HFFc6 (cell line): ENCODE measurements around the gene TNFAIP8L1. TPM values are rescaled to one million over a fixed set of nuclear protein-coding genes. Genes with fewer than 3 reads are reported as not detected.
"Not testable (repeated sequence)": the region's sequence is repeated elsewhere in the genome, so short reads cannot be mapped to it uniquely, and the experiment has no call there.

Experiments used
- DNase-seq: peaks from one replicate; pipeline ENCODE4 v3.0.0-alpha.2; 2018
- H3K27ac Mint-ChIP-seq: 2 replicates; pipeline ENCODE4 v1.8.0; 2020; ENCODE audit warnings: mild to moderate bottlenecking, mixed read lengths
- H3K27me3 Mint-ChIP-seq: 2 replicates; pipeline ENCODE4 v1.8.0; 2021; ENCODE audit warnings: mild to moderate bottlenecking, moderate library complexity, mixed read lengths; ENCODE audit not compliant: insufficient read depth
- H3K36me3 Mint-ChIP-seq: 2 replicates; pipeline ENCODE4 v1.8.0; 2021; ENCODE audit warnings: low read depth, mixed read lengths
- H3K4me1 Mint-ChIP-seq: 2 replicates; pipeline ENCODE4 v1.8.0; 2020; ENCODE audit warnings: low read depth, mixed read lengths
- H3K4me3 Mint-ChIP-seq: 2 replicates; pipeline ENCODE4 v1.8.0; 2020; ENCODE audit warnings: mild to moderate bottlenecking, moderate library complexity, mixed read lengths
- H3K9me3 Mint-ChIP-seq: 2 replicates; pipeline ENCODE4 v1.8.0; 2020; ENCODE audit warnings: mild to moderate bottlenecking, mixed read lengths
- CTCF ChIP-seq: fragments of 200-600 bp; sonication (generic); IDR thresholded peaks from 2 replicates; pipeline ENCODE4 v1.5.0; 2021; ENCODE audit warnings: antibody characterized with exemption, mild to moderate bottlenecking
- total RNA-seq, 6 experiments: library from RNA; stranded (reverse); fragmentation: NEBNext Ultra II Directional; extraction: Animal tissue kit (Norgen Biotek cat#: 25700); gene quantifications; 2 replicates in 1 of 6; 3 replicates in 5 of 6; pipeline ENCODE4 v1.2.3, GENCODE V29; 2021

The TNFAIP8L1 gene
- total RNA-seq, 6 experiments from 2014 or later: 4.5 to 8.2 (median 6.7) TPM

DNA sequence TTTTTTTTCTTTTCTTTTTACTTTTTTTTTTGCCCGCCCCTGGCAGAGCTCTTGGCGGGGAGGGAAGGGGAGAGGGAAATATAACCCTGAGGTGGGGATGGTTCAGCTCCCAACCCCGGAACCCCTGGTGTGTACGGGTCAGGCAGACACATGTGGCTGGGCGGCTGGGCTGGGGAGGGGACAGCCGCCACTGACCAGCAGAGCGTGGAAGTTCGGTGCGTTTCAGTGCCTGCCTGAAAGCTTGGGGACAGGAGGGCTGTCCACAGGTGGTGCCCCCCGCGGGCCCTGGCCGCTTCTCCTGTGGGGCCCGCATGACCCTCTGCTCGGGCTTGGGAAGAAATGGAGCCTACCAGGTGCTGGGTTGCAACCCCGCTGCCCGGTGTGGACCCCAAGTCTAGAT, 36.0 kb downstream of the TNFAIP8L1 start:
- H3K27ac Mint-ChIP-seq: no peak overlapping the region
- peaks cover 3% of the 10 kb centered on the region for H3K27me3 Mint-ChIP-seq
- H3K36me3 Mint-ChIP-seq: peaks cover 18% of the 10 kb centered on the region
- TF ChIP-seq CTCF: no peak
- H3K4me3 Mint-ChIP-seq: no peak overlapping the region
- H3K4me1 Mint-ChIP-seq: peaks cover 8% of the 10 kb centered on the region
- no peak for DNase-seq
- H3K9me3 Mint-ChIP-seq: no peaks in the 10 kb centered on the region

- Mint-ChIP-seq H3K36me3 (peaks cover 22% of the 10 kb centered on the region), H3K4me1 (no peaks in the 10 kb centered on the region), H3K9me3 (no peaks in the 10 kb centered on the region), H3K4me3 (no peak overlapping the region), H3K27me3 (peaks cover 3% of the 10 kb centered on the region), H3K27ac (no peak overlapping the region)
- DNase-seq: no peak
- TF ChIP-seq CTCF: peak; percentile 75
Measured at GRCh38 chr19:4676955-4677731, 37.8 kb downstream of the TNFAIP8L1 start.

DNA sequence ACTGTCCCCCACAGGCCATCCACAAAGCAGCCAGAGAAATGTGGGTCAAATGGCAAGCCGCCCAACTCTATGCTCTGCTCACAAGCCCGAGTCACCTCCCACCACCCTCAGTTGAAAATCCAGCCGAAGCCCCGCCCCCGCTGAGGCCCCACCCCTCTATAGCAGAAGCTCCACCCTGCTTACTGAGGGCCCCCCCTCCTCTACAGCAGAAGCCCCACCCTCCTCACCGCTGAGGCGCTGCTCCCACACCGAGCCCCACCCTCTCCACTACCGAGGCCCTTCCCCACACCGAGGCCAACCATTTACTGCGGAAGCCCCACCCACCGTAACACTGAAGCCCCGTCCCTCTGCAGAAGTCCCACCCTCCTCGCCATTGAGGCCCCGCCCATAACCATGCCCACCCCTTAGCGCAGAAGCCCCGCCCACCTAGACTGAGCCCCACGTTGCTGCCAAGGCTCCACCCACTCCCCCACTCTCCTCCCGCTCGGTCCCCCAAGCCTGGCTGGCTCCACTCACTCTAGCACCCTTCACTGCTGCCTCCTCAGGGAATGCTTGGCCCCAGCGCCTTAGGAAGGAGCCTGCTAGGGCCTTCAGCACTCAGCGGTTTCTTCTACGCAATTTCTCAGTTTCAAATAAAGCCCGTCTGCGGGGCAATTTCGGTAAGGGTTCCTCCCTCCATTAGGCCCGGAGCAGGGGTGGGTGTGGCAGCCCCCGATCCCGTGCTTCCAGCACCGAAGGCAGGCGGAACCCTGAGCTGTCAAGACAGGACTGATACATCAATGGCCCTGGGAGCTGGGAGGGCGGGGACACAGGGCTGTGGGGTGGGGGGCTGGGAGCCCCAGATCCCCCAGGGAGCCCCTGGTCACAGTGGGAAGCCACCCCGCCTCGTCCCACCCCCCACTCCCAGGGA, 39.8 kb downstream of the TNFAIP8L1 start:
- no peaks in the 10 kb centered on the region for H3K9me3 Mint-ChIP-seq
- H3K4me1 Mint-ChIP-seq: no peaks in the 10 kb centered on the region
- no peak overlapping the region for H3K27ac Mint-ChIP-seq
- no peak overlapping the region for H3K4me3 Mint-ChIP-seq
- peaks cover 3% of the 10 kb centered on the region for H3K27me3 Mint-ChIP-seq
- no peak for TF ChIP-seq CTCF
- H3K36me3 Mint-ChIP-seq: peaks cover 29% of the 10 kb centered on the region
- DNase-seq: no peak

- not testable (repeated sequence) for H3K27ac Mint-ChIP-seq, H3K9me3 Mint-ChIP-seq
- H3K36me3 Mint-ChIP-seq: peaks cover 31% of the 10 kb centered on the region
Measured at GRCh38 chr19:4680021-4680420, 40.7 kb downstream of the TNFAIP8L1 start.

GRCh38 chr19:4682417-4683200, 43.3 kb downstream of the TNFAIP8L1 start:
- Mint-ChIP-seq H3K4me3 (no peak overlapping the region), H3K4me1 (no peaks in the 10 kb centered on the region), H3K9me3 (no peaks in the 10 kb centered on the region), H3K27ac (no peak overlapping the region), H3K36me3 (peaks cover 31% of the 10 kb centered on the region), H3K27me3 (no peaks in the 10 kb centered on the region; the same call in 1 of the 2 replicates)
- no peak for DNase-seq
- TF ChIP-seq CTCF: no peak

More at GRCh38 chr19:4680021-4680420, 40.7 kb downstream of the TNFAIP8L1 start:
- not testable (repeated sequence) for H3K4me3 Mint-ChIP-seq, H3K4me1 Mint-ChIP-seq, DNase-seq, H3K27me3 Mint-ChIP-seq
